OCI-LY1 (cell line): ENCODE measurements around the gene TTLL5.
"Not testable (repeated sequence)": the region's sequence is repeated elsewhere in the genome, so short reads cannot be mapped to it uniquely, and the experiment has no call there.

Experiments
- H2AFZ ChIP-seq: fragments of 200-600 bp; sonication (generic), shearing (Covaris generic); 2 replicates; pipeline ENCODE4 v1.6.0; 2014; ENCODE audit warnings: antibody characterized with exemption, mild to moderate bottlenecking, low read length
- H3F3A ChIP-seq: fragments of 200-600 bp; sonication (generic), shearing (Covaris generic); 2 replicates; pipeline ENCODE4 v1.6.0; 2014; ENCODE audit warnings: mild to moderate bottlenecking, antibody characterized with exemption, low read length, moderate library complexity; ENCODE audit not compliant: insufficient read depth
- H3K27ac ChIP-seq: fragments of 200-600 bp; sonication (generic); 2 replicates; pipeline ENCODE4 v1.5.1; 2014; ENCODE audit warnings: low read length, mixed run types, mild to moderate bottlenecking, low read depth; ENCODE audit not compliant: poor library complexity, severe bottlenecking
- H3K27me3 ChIP-seq: fragments of 200-600 bp; sonication (generic); 2 replicates; pipeline ENCODE4 v1.6.0; 2014; ENCODE audit warnings: antibody characterized with exemption, mild to moderate bottlenecking, low read length, moderate library complexity; ENCODE audit not compliant: insufficient read depth
- H3K36me3 ChIP-seq: fragments of 200-600 bp; sonication (generic); 2 replicates; pipeline ENCODE4 v1.6.1; 2014; ENCODE audit warnings: mild to moderate bottlenecking, antibody characterized with exemption, low read length, moderate library complexity, mixed read lengths; ENCODE audit not compliant: insufficient read depth
- H3K4me1 ChIP-seq: fragments of 200-600 bp; sonication (generic); 2 replicates; pipeline ENCODE4 v1.5.1; 2014; ENCODE audit warnings: mild to moderate bottlenecking, low read length, moderate library complexity; ENCODE audit not compliant: insufficient read depth, severe bottlenecking
- H3K4me2 ChIP-seq: fragments of 200-600 bp; sonication (generic), shearing (Covaris generic); 2 replicates; pipeline ENCODE4 v1.6.1; 2014; ENCODE audit warnings: low read length
- H3K4me3 ChIP-seq: fragments of 200-600 bp; sonication (generic); 2 replicates; pipeline ENCODE4 v1.5.1; 2014; ENCODE audit warnings: low read length, low read depth, mild to moderate bottlenecking, mixed read lengths; ENCODE audit not compliant: poor library complexity, severe bottlenecking
- H3K79me2 ChIP-seq: fragments of 200-600 bp; shearing (Covaris generic); 2 replicates; pipeline ENCODE4 v1.6.1; 2016; ENCODE audit warnings: mixed run types, low read length, mixed read lengths; ENCODE audit not compliant: insufficient read depth
- H3K9ac ChIP-seq: fragments of 200-600 bp; sonication (generic), shearing (Covaris generic); 2 replicates; pipeline ENCODE4 v1.6.1; 2014; ENCODE audit warnings: mild to moderate bottlenecking, low read length, mixed read lengths
- H3K9me2 ChIP-seq: fragments of 200-600 bp; sonication (generic), shearing (Covaris generic); 2 replicates; pipeline ENCODE4 v1.6.1; 2014; ENCODE audit warnings: low read depth, mild to moderate bottlenecking, low read length, mixed read lengths
- H3K9me3 ChIP-seq: fragments of 200-600 bp; shearing (Covaris generic); 2 replicates; pipeline ENCODE4 v1.6.1; 2014; ENCODE audit warnings: low read length, mixed read lengths
- H4K20me1 ChIP-seq: fragments of 200-600 bp; sonication (generic), shearing (Covaris generic); 2 replicates; pipeline ENCODE4 v1.6.0; 2016; ENCODE audit warnings: mild to moderate bottlenecking, low read length; ENCODE audit not compliant: insufficient read depth
- EZH2 ChIP-seq: fragments of 200-600 bp; sonication (generic), shearing (Covaris generic); IDR thresholded peaks from 2 replicates; pipeline ENCODE4 v1.8.0; 2017; ENCODE audit warnings: borderline replicate concordance, mixed run types, mild to moderate bottlenecking, antibody characterized with exemption, low read length, moderate library complexity, mixed read lengths
- TF ChIP-seq, protein P1 (sequence below): fragments of 200-600 bp; sonication (generic), shearing (Covaris generic); IDR thresholded peaks from 2 replicates; pipeline ENCODE4 v1.5.1; 2017; ENCODE audit warnings: mild to moderate bottlenecking, antibody characterized with exemption, low read length, moderate library complexity, mixed read lengths

Gene TTLL5

DNA sequence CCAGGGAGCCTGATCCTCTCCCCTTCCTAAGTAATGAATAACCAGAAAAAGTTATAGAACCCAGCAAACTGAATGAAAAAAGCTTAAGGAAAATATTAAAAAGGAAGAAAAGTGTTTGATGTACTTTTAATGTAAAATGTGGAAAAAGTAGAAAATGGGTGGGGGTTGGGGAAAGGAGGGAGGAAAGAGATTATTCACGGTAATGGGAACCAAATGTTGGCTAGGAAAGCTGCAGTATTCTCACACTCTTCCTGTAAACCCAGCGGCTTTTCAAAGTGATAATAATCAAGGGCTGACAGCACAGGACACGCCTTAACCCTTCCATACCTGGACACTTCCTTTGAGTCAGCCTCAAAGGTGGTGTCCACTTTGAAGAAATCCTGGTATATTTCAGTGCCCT, 181.5 kb downstream of the TTLL5 start:
- Histone ChIP-seq H3K4me3 (no peak overlapping the region), H3K9me2 (no peaks in the 10 kb centered on the region), H3K4me1 (no peaks in the 10 kb centered on the region), H3K9ac (no peak overlapping the region), H3K9me3 (no peaks in the 10 kb centered on the region), H3K36me3 (no peaks in the 10 kb centered on the region), H3K27ac (no peak overlapping the region), H3F3A (no peaks in the 10 kb centered on the region), H3K79me2 (no peaks in the 10 kb centered on the region), H3K27me3 (no peaks in the 10 kb centered on the region), H3K4me2 (no peak overlapping the region), H2AFZ (no peak overlapping the region), H4K20me1 (no peaks in the 10 kb centered on the region)
- TF ChIP-seq, protein P1, sequence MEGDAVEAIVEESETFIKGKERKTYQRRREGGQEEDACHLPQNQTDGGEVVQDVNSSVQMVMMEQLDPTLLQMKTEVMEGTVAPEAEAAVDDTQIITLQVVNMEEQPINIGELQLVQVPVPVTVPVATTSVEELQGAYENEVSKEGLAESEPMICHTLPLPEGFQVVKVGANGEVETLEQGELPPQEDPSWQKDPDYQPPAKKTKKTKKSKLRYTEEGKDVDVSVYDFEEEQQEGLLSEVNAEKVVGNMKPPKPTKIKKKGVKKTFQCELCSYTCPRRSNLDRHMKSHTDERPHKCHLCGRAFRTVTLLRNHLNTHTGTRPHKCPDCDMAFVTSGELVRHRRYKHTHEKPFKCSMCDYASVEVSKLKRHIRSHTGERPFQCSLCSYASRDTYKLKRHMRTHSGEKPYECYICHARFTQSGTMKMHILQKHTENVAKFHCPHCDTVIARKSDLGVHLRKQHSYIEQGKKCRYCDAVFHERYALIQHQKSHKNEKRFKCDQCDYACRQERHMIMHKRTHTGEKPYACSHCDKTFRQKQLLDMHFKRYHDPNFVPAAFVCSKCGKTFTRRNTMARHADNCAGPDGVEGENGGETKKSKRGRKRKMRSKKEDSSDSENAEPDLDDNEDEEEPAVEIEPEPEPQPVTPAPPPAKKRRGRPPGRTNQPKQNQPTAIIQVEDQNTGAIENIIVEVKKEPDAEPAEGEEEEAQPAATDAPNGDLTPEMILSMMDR = no peak
- TF ChIP-seq EZH2 = no peak

DNA sequence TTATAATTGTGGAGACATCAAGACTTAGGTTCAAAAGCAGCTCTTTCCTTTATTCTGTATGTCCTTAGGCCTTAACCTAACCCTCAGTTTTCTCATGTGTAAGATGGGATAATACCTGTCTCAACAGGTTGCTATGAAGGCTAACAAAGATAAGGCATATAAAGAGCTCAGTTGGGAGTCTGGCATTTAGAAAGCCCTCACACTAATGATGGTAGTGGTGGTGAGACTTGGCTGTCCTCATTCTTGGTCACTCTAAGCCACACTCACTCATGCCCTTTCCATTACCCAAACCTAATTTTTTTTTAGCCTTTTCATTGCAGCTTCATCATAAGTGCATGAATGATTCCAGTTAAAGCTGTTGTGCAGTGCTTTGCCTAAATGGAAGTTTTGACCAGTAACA, 183.4 kb downstream of the TTLL5 start:
- Histone ChIP-seq H3K9ac (no peak overlapping the region), H3K9me3 (no peaks in the 10 kb centered on the region), H3K9me2 (no peaks in the 10 kb centered on the region), H3K36me3 (no peaks in the 10 kb centered on the region), H3K4me2 (no peak overlapping the region), H4K20me1 (no peaks in the 10 kb centered on the region), H3F3A (no peaks in the 10 kb centered on the region), H3K4me3 (no peak overlapping the region), H3K4me1 (no peaks in the 10 kb centered on the region), H3K79me2 (no peaks in the 10 kb centered on the region), H3K27ac (no peak overlapping the region), H3K27me3 (no peaks in the 10 kb centered on the region), H2AFZ (no peak overlapping the region)
- TF ChIP-seq, protein P1 = no peak
- no peak for TF ChIP-seq EZH2

DNA sequence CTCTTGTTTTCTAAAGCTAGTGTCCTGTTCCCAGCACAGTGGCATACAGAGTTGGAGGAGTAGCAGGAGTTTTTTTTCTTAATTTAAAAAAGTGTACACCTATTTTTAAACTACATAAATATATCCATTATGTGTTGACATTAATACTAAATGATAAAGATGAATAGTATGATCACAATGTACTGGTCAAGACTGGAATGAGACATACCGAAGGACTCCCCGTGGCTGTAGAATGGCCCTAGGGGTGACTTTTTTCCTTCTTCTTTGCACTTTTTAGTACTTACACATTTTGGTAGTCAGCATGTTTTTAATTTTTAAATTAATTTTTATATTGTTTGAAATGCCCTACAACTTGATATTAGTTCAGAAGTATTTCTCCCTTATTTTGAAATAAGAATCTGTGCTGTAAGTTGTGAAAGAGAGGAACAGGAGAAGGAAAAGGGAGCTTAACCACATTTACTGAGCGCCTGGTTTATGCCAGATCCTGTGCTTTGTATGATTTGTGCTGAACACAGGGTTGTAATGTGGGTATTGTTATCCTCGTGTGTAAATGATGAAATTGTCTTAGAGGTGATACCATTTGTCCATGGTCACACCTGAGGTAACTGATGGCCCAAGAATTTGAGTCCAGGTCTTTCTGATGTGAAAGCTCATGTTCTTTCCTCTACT, 184.2 kb downstream of the TTLL5 start:
- Histone ChIP-seq H3F3A (no peaks in the 10 kb centered on the region), H3K79me2 (no peaks in the 10 kb centered on the region), H3K4me1 (no peaks in the 10 kb centered on the region), H3K9ac (no peak overlapping the region), H3K36me3 (no peaks in the 10 kb centered on the region), H3K4me2 (no peak overlapping the region), H4K20me1 (no peaks in the 10 kb centered on the region), H3K4me3 (no peak overlapping the region), H3K27ac (no peak overlapping the region), H3K9me3 (no peaks in the 10 kb centered on the region), H2AFZ (no peak overlapping the region), H3K27me3 (no peaks in the 10 kb centered on the region), H3K9me2 (no peaks in the 10 kb centered on the region)
- TF ChIP-seq, protein P1 = no peak
- no peak for TF ChIP-seq EZH2

DNA sequence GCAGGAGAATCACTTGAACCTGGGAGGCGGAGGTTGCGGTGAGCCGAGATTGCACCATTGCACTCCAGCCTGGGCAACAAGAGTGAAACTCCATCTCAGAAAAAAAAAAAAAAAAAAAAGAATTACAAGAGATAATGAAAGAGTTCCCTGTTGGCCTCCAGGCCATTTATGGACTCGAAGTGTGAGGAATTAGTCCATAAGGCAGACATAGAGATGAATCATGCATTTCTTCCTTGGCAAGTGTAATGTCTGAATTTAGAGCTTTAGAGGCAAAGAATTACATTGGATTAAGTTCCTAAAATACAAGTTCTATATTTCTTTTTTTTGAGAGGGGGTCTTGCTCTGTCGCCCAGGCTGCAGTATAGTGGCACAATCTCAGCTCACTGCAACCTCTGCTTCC, 185.6 kb downstream of the TTLL5 start:
- H4K20me1 ChIP-seq, H3K9me3 ChIP-seq, H2AFZ ChIP-seq, H3K27me3 ChIP-seq, H3K79me2 ChIP-seq, H3K4me3 ChIP-seq, H3K27ac ChIP-seq, H3K4me1 ChIP-seq, H3F3A ChIP-seq, H3K9me2 ChIP-seq, H3K9ac ChIP-seq, H3K4me2 ChIP-seq, H3K36me3 ChIP-seq: not testable (repeated sequence)
